H1 (cell line): Measurements from ENCODE around the gene ZFPL1. TPM values are rescaled to one million over a fixed set of nuclear protein-coding genes. Genes with fewer than 3 reads are reported as not detected.
A peak's percentile ranks its signal among the peaks of the same experiment; 100 is the strongest.

Experiments
- CEBPB ChIP-seq: IDR thresholded peaks from 2 replicates; pipeline ENCODE4 v1.6.1; 2012; ENCODE audit warnings: low read depth, low read length
- CHD7 ChIP-seq: fragments of 300-600 bp; sonication (generic); IDR thresholded peaks from 2 replicates; pipeline ENCODE4 v1.7.1; 2012; ENCODE audit warnings: low read length, moderate library complexity, mild to moderate bottlenecking, inconsistent platforms; ENCODE audit not compliant: insufficient replicate concordance
- GABPA ChIP-seq: IDR thresholded peaks from 2 replicates; pipeline ENCODE4 v1.6.1; 2011; ENCODE audit warnings: mild to moderate bottlenecking, low read length, moderate library complexity, borderline replicate concordance; ENCODE audit not compliant: insufficient read depth
- RNF2 ChIP-seq: fragments of 200-900, 300-1000 bp; sonication (generic); IDR thresholded peaks from 2 replicates; pipeline ENCODE4 v1.7.1; 2016; ENCODE audit warnings: borderline replicate concordance, low read depth, mild to moderate bottlenecking, antibody characterized with exemption, low read length; ENCODE audit not compliant: poor library complexity, severe bottlenecking; ENCODE audit errors: missing control alignments
- SAP30 ChIP-seq: fragments of 300-600 bp; sonication (generic); IDR thresholded peaks from 2 replicates; pipeline ENCODE4 v1.7.1; 2012; ENCODE audit warnings: low read length, moderate library complexity, mild to moderate bottlenecking, inconsistent platforms; ENCODE audit not compliant: insufficient read depth, insufficient replicate concordance
- SP4 ChIP-seq: IDR thresholded peaks from 2 replicates; pipeline ENCODE4 v1.6.1; 2012; ENCODE audit warnings: low read length, inconsistent platforms
- SUZ12 ChIP-seq: fragments of 200-600 bp; sonication (generic); IDR thresholded peaks from 2 replicates; pipeline ENCODE4 v1.6.1; 2012; ENCODE audit warnings: mild to moderate bottlenecking, inconsistent platforms, low read length, moderate library complexity, mixed read lengths
- TAF1 ChIP-seq: IDR thresholded peaks from 2 replicates; pipeline ENCODE4 v1.6.1; 2011; ENCODE audit warnings: mild to moderate bottlenecking, low read depth, low read length
- TBP ChIP-seq: IDR thresholded peaks from 2 replicates; pipeline ENCODE4 v1.6.1; 2011; ENCODE audit warnings: low read depth, low read length, improper control_type of control experiment
- polyA plus RNA-seq, 7 experiments: library from polyadenylated mRNA; depleted of rRNA in 3 of 7; stranded (reverse) in 5 of 7; unstranded in 2 of 7; fragments of >200 nt in 5 of 7; fragments of 200-250 nt in 2 of 7; gene quantifications; 1 replicate in 5 of 7; 2 replicates in 1 of 7; 4 replicates in 1 of 7; pipeline versions ENCODE4 v1.2.1 to v1.2.3, GENCODE V29; 2011 to 2013; ENCODE audit warnings: missing spikeins in 2 of 7, mixed read lengths in 2 of 7
- total RNA-seq: library from RNA; stranded (reverse); fragmentation: NEBNext Ultra II Directional; extraction: Animal tissue kit (Norgen Biotek cat#: 25700); gene quantifications from 2 replicates; pipeline ENCODE4 v1.2.1, GENCODE V29; 2021

ZFPL1 gene
- total and polyA plus RNA-seq, 2 of the 8 experiments (the other 6 are each of a cell fraction or from before 2014, with no cell fraction given) = 21.5 to 76.8 TPM

GRCh38 chr11:65112546-65113360 is 28.7 kb downstream of the ZFPL1 start (continued):
- TF ChIP-seq SAP30 (peak; percentile 48), SP4 (0 out of 2 replicates have a peak, but pooled peaks have one; percentile 49), TAF1 (0 out of 2 replicates have a peak, but pooled peaks have one; percentile 42), CEBPB (no peak), GABPA (0 out of 2 replicates have a peak, but pooled peaks have one; percentile 46), RNF2 (no peak), TBP (no peak), CHD7 (no peak), SUZ12 (peak; percentile 49; the same call in 1 of the 2 replicates)
